NCI-H1694 treated with DMSO at 0.1 percent for 48 hours (cell line): ENCODE results near the gene XIRP1.
"Not testable (repeated sequence)": the region's sequence is repeated elsewhere in the genome, so short reads cannot be mapped to it uniquely, and the experiment has no call there.

Experiments used
- DNase-seq: peaks from one replicate; lab custom pipeline; 2025; lab: John Stamatoyannopoulos, UW

The XIRP1 gene

GRCh38 chr3:39185959-39186691 is 6.3 kb downstream of the XIRP1 start:
- no peak for DNase-seq

DNA sequence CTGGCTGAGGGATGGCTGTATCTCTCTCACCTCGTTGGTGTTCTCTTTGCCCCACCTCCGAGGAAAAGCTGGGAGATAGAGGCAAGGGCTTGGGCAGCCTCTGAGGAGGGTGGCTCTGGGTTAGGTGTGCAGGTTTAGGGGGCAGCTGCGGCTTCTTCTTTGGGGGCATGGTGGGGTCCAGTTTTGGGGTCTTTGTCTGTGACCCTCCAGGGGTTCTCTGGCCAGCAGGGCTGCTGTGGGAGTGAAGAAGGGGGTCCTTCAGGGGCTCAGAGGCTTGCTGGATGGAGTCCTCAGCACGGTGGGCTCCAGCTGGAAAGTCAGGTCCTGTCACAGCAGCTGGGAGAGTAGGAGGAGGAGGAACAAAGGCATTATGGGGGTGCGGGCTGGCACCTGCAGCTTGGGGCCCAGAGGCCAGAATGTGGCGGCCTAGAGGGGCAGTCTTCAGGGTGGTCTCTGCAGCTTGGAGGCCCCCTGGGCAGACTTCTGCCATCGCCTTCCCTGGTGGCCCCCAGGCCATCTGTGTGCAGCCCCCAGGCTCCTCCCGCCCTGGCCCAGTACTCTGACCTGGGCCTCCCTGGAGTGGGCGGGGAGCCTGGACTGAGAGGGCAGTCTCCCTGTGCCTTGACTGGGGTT is 7.0 kb downstream of the XIRP1 start:
- DNase-seq, result no peak

- no peak for DNase-seq
These were observed 7.5 kb downstream of the XIRP1 start for GRCh38 chr3:39184968-39185285.

DNA sequence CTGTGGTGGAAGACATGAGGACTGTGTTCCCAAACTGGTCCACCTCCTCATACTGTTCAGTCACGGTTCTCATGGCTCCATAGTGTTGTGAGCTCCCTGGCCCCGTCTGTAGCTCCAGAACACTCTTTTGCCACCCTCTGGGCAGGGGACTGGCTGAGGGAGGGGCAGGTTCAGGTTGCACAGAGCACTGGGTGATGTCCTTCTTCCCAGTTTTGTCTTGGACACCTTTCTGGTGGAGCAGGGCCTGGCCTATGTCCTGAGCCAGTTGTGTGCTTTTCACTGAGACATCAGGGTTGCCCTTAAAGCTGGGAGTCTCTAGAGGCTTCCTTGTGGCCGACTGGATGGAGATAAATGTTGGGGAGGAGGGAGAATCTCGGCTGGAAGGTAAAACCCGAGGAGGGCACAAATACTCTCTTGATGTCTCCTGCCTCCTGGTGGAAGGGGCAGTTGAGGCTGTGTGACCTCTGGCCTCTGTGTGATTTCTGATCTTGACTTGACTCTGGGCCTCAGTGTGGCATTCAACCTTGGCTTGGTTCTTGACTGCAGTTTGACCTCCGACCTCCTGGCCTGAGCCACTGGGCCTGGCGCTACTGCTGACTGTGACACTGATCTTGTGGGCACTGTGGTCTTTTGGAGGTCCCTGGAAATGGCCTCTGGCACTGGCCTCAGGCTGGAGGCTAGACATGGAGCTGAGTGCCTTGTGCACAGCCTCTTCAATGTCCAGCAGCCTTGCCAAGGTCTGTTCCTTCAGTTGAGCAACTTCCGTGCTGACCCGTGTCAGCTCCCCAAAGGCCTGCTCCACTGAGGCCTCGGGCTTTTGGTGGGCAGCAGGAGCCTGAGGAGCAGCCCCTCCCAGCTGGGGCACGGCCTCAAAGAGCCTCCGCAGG is 8.1 kb downstream of the XIRP1 start:
- no peak for DNase-seq

- no peak for DNase-seq
These were observed 8.9 kb downstream of the XIRP1 start for GRCh38 chr3:39183211-39184080.

- DNase-seq, result no peak
These were observed 10.7 kb downstream of the XIRP1 start for GRCh38 chr3:39181408-39182335.

GRCh38 chr3:39180546-39181346 is 11.6 kb downstream of the XIRP1 start:
- no peak for DNase-seq

DNA sequence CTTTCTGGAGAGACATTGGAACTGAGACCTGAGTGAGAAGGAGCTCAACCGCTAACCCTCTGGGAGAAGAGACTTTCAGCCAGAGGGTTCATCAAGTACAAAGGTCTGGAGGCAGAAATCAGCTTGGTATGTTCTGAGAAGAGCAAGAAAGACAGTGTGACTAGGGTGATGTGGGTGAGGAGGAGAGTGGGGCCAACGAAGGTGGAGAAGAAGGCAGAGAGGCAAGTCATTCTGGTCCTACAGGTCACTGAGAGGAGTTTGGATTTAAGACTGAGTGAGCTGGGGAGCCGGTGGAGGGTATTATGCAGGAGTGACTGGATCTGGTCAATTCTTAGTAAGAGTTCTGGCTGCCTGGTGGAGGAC is 12.2 kb downstream of the XIRP1 start:
- no peak for DNase-seq

DNA sequence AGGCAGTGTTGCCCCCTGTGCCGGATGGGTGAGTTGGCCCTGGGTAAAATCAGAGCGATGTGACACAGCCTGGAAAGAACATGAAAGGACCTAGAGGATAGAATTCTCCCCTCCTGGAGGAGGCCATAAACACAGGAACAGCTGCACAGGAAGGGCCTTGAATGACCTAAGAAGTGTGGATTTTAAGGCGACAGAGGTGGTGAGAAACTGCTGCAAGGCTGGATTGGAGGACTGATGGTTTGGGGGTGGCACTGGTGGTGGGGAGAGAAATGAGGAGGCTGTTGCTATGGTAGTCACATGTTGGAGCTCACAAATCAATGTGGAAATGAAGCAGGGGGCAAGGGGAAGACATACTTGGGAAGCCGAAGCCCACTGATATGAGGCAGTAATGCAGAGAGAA is 13.8 kb downstream of the XIRP1 start:
- no peak for DNase-seq

DNA sequence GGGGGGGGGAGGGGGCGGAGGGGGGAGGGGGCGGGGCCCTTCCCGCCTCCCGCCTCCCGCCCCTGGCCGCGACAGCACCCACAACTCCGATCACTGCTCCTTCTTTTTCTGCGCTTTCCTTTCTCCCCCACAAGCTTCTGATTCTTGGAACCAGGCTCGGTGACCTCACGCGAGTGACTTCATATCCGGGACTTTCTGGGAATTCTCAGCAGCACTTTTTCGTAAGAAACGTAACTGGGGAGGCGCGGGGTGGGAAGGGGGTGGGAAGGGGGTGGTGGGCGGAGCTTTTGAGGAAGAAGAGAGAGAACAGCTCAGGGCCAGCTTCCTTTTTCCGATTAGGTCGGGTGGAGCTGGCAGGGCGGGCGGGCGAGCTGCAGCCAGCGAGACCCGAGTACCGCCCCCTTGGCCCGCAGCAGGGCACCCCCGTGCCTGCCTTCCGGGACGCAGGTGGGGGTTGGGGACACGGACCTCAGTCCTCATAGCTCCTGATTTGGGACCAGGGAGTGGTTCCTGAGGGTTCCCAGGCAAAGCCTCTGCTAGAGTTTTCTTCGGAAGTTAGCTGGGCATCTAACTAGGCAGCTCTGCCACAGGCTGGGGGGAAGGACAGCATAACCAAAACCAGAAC is 14.6 kb downstream of the XIRP1 start:
- no peak for DNase-seq

DNA sequence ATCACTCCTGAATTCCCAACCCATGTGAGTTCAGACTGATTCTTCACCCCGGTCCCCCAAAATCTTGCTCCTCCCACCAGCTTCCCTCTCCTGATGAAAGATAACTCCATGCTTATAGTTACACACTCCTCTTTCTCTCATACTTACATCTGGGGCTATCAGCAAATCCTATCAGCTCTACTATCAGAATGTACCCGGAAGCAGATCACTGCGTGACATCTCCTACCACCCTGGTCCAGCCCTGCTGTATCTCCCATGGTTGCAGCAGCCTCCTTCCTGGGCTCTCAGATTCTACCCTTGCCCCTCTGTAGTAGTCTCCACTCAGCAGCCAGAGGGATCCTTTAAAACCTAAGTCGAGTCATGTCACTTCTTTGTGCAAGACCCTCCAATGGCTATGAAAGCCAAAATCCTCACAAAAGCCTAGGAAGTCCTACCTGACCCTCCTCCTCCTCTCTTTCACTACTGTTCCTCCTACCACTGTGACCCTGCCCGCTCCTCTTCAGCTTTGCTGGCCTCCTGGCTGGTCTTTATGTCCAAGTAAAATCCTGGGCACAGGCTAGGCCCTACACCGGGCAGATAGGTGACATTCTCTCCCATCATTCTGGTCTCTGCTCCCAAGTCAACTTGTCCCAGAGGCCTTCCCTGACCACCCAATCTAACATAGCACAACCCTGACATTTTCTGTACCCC is 16.2 kb downstream of the XIRP1 start:
- no peak for DNase-seq

DNA sequence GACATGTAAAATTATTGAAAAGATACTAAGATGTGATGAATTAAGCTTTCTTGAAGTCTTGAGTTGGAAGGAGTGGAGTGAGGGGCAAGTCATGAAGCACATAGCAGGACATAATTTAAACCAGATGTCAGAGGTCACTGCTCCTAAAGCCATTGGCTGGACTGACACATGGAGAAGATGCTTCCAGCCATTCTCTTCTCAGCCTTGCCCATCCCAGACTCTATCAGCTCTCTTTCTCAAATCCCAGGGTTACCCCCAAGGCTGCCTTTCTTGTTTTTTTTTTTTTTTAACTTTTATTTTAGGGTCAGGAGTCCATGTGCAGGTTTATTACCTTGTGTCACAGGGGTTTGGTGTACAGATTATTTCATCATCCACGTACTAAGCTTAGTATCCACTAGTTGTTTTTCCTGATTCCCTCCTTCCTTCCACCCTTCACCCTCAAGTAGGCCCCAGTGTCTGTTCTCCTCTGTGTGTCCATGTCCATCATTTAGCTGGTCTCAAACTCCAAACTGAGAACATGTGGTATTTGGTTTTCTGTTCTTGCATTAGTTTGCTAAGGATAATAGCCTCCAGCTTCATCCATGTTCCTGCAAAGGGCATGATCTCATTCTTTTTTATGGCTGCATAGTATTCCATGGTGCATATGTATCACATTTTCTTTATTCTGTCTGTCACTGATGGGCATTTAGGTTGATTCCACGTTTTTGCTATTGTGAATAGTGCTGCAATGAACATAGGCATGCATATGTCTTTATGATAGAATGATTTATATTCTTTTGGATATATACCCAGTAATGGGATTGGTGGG is 18.9 kb downstream of the XIRP1 start:
- DNase-seq, result no peak

- no peak for DNase-seq
These were observed 20.5 kb downstream of the XIRP1 start for GRCh38 chr3:39171860-39172259.

DNA sequence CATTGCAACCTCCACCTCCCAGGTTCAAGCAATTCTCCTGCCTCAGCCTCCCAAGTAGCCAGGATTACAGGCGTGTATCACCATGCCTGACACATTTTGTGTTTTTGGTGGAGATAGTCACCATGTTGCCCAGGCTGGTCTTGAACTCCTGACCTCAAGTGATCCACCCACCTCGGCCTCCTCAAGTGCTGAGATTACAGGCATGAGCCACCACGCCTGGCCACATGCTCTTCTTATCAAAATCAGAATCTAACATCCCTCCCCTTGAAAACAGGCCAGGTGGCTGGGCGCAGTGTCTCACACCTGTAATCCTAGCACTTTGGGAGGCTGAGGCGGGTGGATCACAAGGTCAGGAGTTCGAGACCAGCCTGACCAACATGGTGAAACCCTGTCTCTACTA is 21.5 kb downstream of the XIRP1 start:
- DNase-seq, result not testable (repeated sequence)

DNA sequence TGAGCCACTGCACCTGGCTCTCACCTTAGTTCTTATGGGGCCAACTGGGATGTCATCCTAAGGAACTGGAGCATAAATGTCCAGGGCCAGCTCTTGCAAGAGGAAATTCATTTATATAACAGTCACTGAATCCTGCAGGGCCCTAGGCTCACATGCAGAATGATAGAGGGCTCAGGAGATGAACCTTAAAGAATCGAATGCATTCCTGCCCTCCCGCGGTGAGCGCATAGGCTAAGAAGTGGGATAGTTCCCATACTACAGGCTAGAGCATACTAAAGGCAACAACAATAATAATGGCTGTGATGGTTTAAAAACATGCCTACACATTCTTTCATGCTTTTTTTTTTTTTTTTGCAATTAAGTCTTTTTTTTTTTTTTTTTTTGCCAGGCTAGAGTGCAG is 21.9 kb downstream of the XIRP1 start:
- DNase-seq, result no peak

DNA sequence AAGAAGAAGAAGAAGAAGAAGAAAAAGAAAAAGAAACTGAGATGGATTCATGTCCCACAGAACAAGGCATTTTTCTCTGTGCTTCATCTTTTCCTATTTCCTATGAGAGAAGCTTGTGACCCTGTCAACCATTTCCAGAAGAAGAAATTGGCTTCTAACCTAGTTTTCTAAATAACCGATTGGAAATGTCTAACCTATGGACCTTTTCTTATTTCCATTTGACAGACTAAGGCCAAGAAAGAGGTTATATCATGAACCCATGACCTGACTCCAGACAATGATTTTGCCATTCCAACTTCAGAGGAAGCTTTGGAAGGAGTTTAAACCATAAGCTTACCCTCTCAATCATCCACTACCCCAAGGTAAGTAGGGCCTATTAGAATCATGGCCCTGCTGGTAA is 22.7 kb downstream of the XIRP1 start:
- no peak for DNase-seq

DNA sequence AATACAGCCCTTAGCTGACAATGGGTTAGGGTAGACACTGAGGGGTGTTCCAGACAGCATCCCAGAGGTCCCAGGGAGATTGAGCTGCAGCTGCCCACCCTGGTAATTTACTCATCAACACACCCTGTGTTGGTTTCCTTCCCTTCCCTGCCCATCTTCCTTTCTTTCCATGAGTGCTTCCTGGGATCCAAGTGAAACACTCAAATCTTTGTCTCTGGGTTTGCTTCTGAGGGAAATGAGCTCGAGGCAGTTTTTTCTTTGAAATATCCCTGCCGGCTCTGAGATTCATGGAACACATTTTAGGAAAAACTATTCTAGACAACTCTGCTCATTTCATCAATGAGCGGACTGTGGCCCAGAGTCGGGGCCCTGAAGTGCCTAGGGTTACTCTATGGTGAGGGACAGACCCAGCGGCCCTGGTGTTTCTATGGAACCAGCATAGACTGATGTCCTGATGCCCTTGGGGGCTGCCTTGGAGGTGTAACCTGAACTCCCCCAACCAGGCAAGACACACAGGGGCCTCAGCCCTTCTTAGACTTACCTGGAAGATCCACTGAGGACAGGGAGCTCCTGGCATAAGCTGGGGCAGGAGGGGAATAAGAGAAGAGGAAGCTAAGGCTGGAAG is 24.1 kb downstream of the XIRP1 start:
- no peak for DNase-seq
